HCT116 (cell line): ENCODE measurements around the gene AACS. TPM values are rescaled to one million over a fixed set of nuclear protein-coding genes. Genes with fewer than 3 reads are reported as not detected.
"Not testable (repeated sequence)": the region's sequence is repeated elsewhere in the genome, so short reads cannot be mapped to it uniquely, and the experiment has no call there.

Experiments
- ATAC-seq: fragments of 200-7000 bp; cut with Tn5 transposase; 2 replicates; pipeline ENCODE4 v1.9.1; 2020; ENCODE audit warnings: mild to moderate bottlenecking, moderate library complexity
- BruUV-seq: library from RNA; stranded (reverse); fragments of 400-500 nt; replicated peaks from 2 replicates; lab custom pipeline; 2021; lab: Mats Ljungman, UMichigan
- CTCF ChIA-PET: fragments of 300-600 bp; sonication (Branson Sonifier 250); formaldehyde crosslinking; loops from one replicate; lab custom pipeline; 2021; ENCODE audit warnings: antibody characterized with exemption; lab: Charles Lee
- POLR2A ChIA-PET: fragments of 300-600, 350-600 bp; sonication (Branson Sonifier 250); formaldehyde crosslinking; loops from one replicate; lab custom pipeline; 2021; ENCODE audit warnings: antibody characterized with exemption; lab: Charles Lee
- RAD21 ChIA-PET, 2 experiments: fragments of 300-600 bp; sonication (Branson Sonifier 250); formaldehyde crosslinking; loops; one replicate each; lab custom pipeline; 2023; ENCODE audit warnings: low total read pairs in 2 of 2; ENCODE audit not compliant: uncharacterized antibody in 2 of 2, unreplicated experiment in 2 of 2, low non-redundant PET in 1 of 2; lab: Charles Lee
- DNase-seq: peaks from one replicate; pipeline ENCODE4 v3.0.0-alpha.2; 2010; ENCODE audit warnings: low read depth, low spot score
- H2AFZ ChIP-seq: fragments of 200-600 bp; shearing (Covaris generic), sonication (generic); 2 replicates; pipeline ENCODE4 v1.6.1; 2017; ENCODE audit warnings: low read depth, mixed run types, mixed read lengths, antibody characterized with exemption, low read length; ENCODE audit not compliant: poor library complexity, severe bottlenecking
- H3K27ac ChIP-seq: 2 replicates; pipeline ENCODE4 v1.5.1; 2012; ENCODE audit warnings: low read depth, low read length
- H3K27me3 ChIP-seq: fragments of 200-600 bp; sonication (generic); 2 replicates; pipeline ENCODE4 v1.6.1; 2016; ENCODE audit warnings: mixed run types, low read length, mixed read lengths; ENCODE audit not compliant: insufficient read depth
- H3K36me3 ChIP-seq, 2 experiments: fragments of 200-500 bp in 1 of 2; fragments of 200-600 bp in 1 of 2; sonication (Bioruptor generic) in 1 of 2; sonication (generic) in 1 of 2; 2 replicates each; pipeline versions ENCODE4 v1.5.1 to v1.6.1; 2014 to 2016; ENCODE audit warnings: low read length in 2 of 2, inconsistent platforms in 1 of 2, mixed read lengths in 1 of 2, mixed run types in 1 of 2; ENCODE audit not compliant: insufficient read depth in 2 of 2, control insufficient read depth in 1 of 2
- H3K4me1 ChIP-seq, 2 experiments: fragments of 200-600 bp in 1 of 2; sonication (generic) in 1 of 2; 2 replicates each; pipeline versions ENCODE4 v1.5.1 to v1.6.1; 2012 to 2017; ENCODE audit warnings: low read length in 2 of 2, inconsistent platforms in 1 of 2, mild to moderate bottlenecking in 1 of 2, mixed read lengths in 1 of 2, mixed run types in 1 of 2, moderate library complexity in 1 of 2; ENCODE audit not compliant: insufficient read depth in 2 of 2, control insufficient read depth in 1 of 2
- H3K4me2 ChIP-seq: fragments of 200-600 bp; sonication (generic); 2 replicates; pipeline ENCODE4 v1.6.1; 2017; ENCODE audit warnings: mixed run types, low read length, mixed read lengths
- H3K4me3 ChIP-seq, 2 experiments: fragments of 200-600 bp in 1 of 2; sonication (generic) in 1 of 2; replicated peaks in 1 of 2; 2 replicates each; pipeline ENCODE4 v1.5.1; 2011 to 2016; ENCODE audit warnings: low read length in 2 of 2, control low read depth in 1 of 2, low read depth in 1 of 2, mild to moderate bottlenecking in 1 of 2, mixed read lengths in 1 of 2, mixed run types in 1 of 2
- H3K79me2 ChIP-seq: fragments of 200-600 bp; sonication (generic); 2 replicates; pipeline ENCODE4 v1.6.1; 2017; ENCODE audit warnings: mild to moderate bottlenecking, mixed run types, low read length, moderate library complexity, mixed read lengths; ENCODE audit not compliant: insufficient read depth
- H3K9ac ChIP-seq: fragments of 200-600 bp; sonication (generic); 2 replicates; pipeline ENCODE4 v1.6.1; 2016; ENCODE audit warnings: low read length, mixed read lengths
- H3K9me2 ChIP-seq: fragments of 200-600 bp; sonication (generic), shearing (Covaris generic); 2 replicates; pipeline ENCODE4 v1.6.1; 2017; ENCODE audit warnings: mixed run types, mild to moderate bottlenecking, moderate library complexity; ENCODE audit not compliant: insufficient read depth
- H3K9me3 ChIP-seq, 2 experiments: fragments of 200-500 bp in 1 of 2; fragments of 200-600 bp in 1 of 2; sonication (Bioruptor generic) in 1 of 2; sonication (generic) in 1 of 2; 2 replicates each; pipeline ENCODE4 v1.6.1; 2014 to 2017; ENCODE audit warnings: low read length in 2 of 2, mixed read lengths in 2 of 2, inconsistent platforms in 1 of 2, low read depth in 1 of 2, mild to moderate bottlenecking in 1 of 2, mixed run types in 1 of 2, moderate library complexity in 1 of 2; ENCODE audit not compliant: control insufficient read depth in 1 of 2, insufficient read depth in 1 of 2
- H4K20me1 ChIP-seq: fragments of 200-600 bp; sonication (generic), shearing (Covaris generic); 2 replicates; pipeline ENCODE4 v1.6.1; 2017; ENCODE audit warnings: mixed run types, mild to moderate bottlenecking, moderate library complexity; ENCODE audit not compliant: insufficient read depth
- CEBPB ChIP-seq: IDR thresholded peaks from 2 replicates; pipeline ENCODE4 v1.6.1; 2012; ENCODE audit warnings: low read depth
- CTCF ChIP-seq, 3 experiments: fragments of 200-600 bp in 1 of 3; sonication (generic) in 1 of 3; IDR thresholded peaks in 2 of 3; conservative IDR thresholded peaks in 1 of 3; 2 replicates each; pipeline ENCODE4 v1.5.1; 2012 to 2017; ENCODE audit warnings: low read depth in 2 of 3, low read length in 2 of 3, antibody characterized with exemption in 1 of 3, borderline replicate concordance in 1 of 3, control low read depth in 1 of 3, mild to moderate bottlenecking in 1 of 3, mixed read lengths in 1 of 3, mixed run types in 1 of 3, moderate library complexity in 1 of 3; ENCODE audit not compliant: insufficient read depth in 1 of 3
- EZH2 ChIP-seq: fragments of 200-600 bp; sonication (generic); IDR thresholded peaks from 2 replicates; pipeline ENCODE4 v1.6.1; 2017; ENCODE audit warnings: antibody characterized with exemption, mixed run types
- FOSL1 ChIP-seq: IDR thresholded peaks from 2 replicates; pipeline ENCODE4 v1.6.1; 2012; ENCODE audit warnings: low read depth
- JUND ChIP-seq: IDR thresholded peaks from 2 replicates; pipeline ENCODE4 v1.6.1; 2012
- MAX ChIP-seq: IDR thresholded peaks from 2 replicates; pipeline ENCODE4 v1.6.1; 2012
- POLR2A ChIP-seq: IDR thresholded peaks from 2 replicates; pipeline ENCODE4 v1.7.0; 2011; ENCODE audit warnings: borderline replicate concordance; ENCODE audit not compliant: insufficient read depth, insufficient read length; ENCODE audit errors: extremely low read depth
- POLR2AphosphoS5 ChIP-seq: IDR thresholded peaks from 2 replicates; pipeline ENCODE4 v1.6.1; 2011; ENCODE audit warnings: mild to moderate bottlenecking, low read depth, low read length, moderate library complexity
- RAD21 ChIP-seq: IDR thresholded peaks from 2 replicates; pipeline ENCODE4 v1.6.1; 2012; ENCODE audit warnings: low read depth, mild to moderate bottlenecking
- SP1 ChIP-seq: IDR thresholded peaks from 2 replicates; pipeline ENCODE4 v1.6.1; 2012; ENCODE audit warnings: low read depth
- SRF ChIP-seq: IDR thresholded peaks from 2 replicates; pipeline ENCODE4 v1.6.1; 2012; ENCODE audit warnings: low read depth
- TCF7L2 ChIP-seq: IDR thresholded peaks from 2 replicates; pipeline ENCODE4 v1.7.0; 2011; ENCODE audit warnings: borderline replicate concordance, inconsistent platforms; ENCODE audit not compliant: insufficient read depth, insufficient read length; ENCODE audit errors: extremely low read depth
- ZFX ChIP-seq: fragments of 450-650 bp; IDR thresholded peaks from 2 replicates; pipeline ENCODE4 v1.6.1; 2017
- ZNF274 ChIP-seq: fragments of 200-500 bp; sonication (Bioruptor generic); IDR thresholded peaks from 2 replicates; pipeline ENCODE4 v1.6.1; 2014; ENCODE audit warnings: mild to moderate bottlenecking, low read depth, low read length, inconsistent platforms
- intact Hi-C: fragments of 100-400 bp; cut with micrococcal nuclease; formaldehyde crosslinking; loops from 2 replicates; pipeline ENCODE4 v1.10.0; 2022
- total RNA-seq: library from RNA; stranded (reverse); gene quantifications from one replicate; pipeline ENCODE4 v1.2.1, GENCODE V29; 2021; ENCODE audit not compliant: unreplicated experiment

AACS gene
- total RNA-seq, 1 experiment from 2014 or later, result 16.0 TPM

- H3K9me2 ChIP-seq, result no peaks in the 10 kb centered on the region
- H3K27me3 ChIP-seq, result no peaks in the 10 kb centered on the region
- CTCF ChIA-PET, result no interaction called here
- no peak for DNase-seq
- intact Hi-C loops, result no loop called here
- H3K27ac ChIP-seq, result no peak overlapping the region
- no peaks in the 10 kb centered on the region for H3K36me3 ChIP-seq
- H3K9me3 ChIP-seq, result no peaks in the 10 kb centered on the region
- no peaks in the 10 kb centered on the region for H4K20me1 ChIP-seq
- no peaks in the 10 kb centered on the region for H3K79me2 ChIP-seq
- no peak overlapping the region for H3K4me3 ChIP-seq
- RAD21 ChIA-PET, result no interaction called here
- H2AFZ ChIP-seq, result no peak overlapping the region
- POLR2A ChIA-PET, result no interaction called here
- ATAC-seq, result no peak
- H3K4me1 ChIP-seq, result peaks cover 0 to 11% of the 10 kb centered on the region in 2 experiments; a peak in 3 of 4 replicates
- H3K9ac ChIP-seq, result no peak overlapping the region
- BruUV-seq, result no TSS peak
- TF ChIP-seq MAX, result no peak
- no peak for TF ChIP-seq CTCF (IDR thresholded peaks at IDR 0.05 in 2 of 3, conservative IDR thresholded peaks at IDR 0.05 in 1 of 3; ENCODE audit: borderline replicate concordance in 1 of 3, insufficient read depth in 1 of 3, low read depth in 2 of 3, low read length in 2 of 3)
- TF ChIP-seq ZFX, result no peak
- no peak for TF ChIP-seq ZNF274
- no peak for TF ChIP-seq TCF7L2
- TF ChIP-seq FOSL1, result no peak
- TF ChIP-seq POLR2AphosphoS5, result no peak
- no peak for TF ChIP-seq JUND
- TF ChIP-seq SRF, result no peak
- no peak for TF ChIP-seq RAD21
- TF ChIP-seq SP1, result no peak
- TF ChIP-seq POLR2A, result no peak
- no peak for TF ChIP-seq CEBPB
- no peak for TF ChIP-seq EZH2
- no peak overlapping the region for H3K4me2 ChIP-seq
These were observed 4.0 kb upstream of the AACS start for GRCh38 chr12:125061229-125061628.

- H3K27ac ChIP-seq, POLR2A ChIA-PET, intact Hi-C loops, DNase-seq, H3K9me2 ChIP-seq, H3K36me3 ChIP-seq, H3K79me2 ChIP-seq, ATAC-seq, H4K20me1 ChIP-seq, H3K9me3 ChIP-seq, BruUV-seq, H3K27me3 ChIP-seq, H3K9ac ChIP-seq, H2AFZ ChIP-seq, CTCF ChIA-PET, RAD21 ChIA-PET, H3K4me3 ChIP-seq, H3K4me2 ChIP-seq: not testable (repeated sequence)
- H3K4me1 ChIP-seq, result peaks cover 0 to 12% of the 10 kb centered on the region in 2 experiments; a peak in 3 of 4 replicates
These were observed 1.7 kb upstream of the AACS start for GRCh38 chr12:125063522-125063921.
